Ramos (cell line): Measurements from ENCODE around the gene MRPL38.
"Not testable (repeated sequence)": the region's sequence is repeated elsewhere in the genome, so short reads cannot be mapped to it uniquely, and the experiment has no call there.

Experiments used
- in situ Hi-C: fragments of 300-500 bp; cut with MboI; formaldehyde crosslinking; loops from one replicate; pipeline ENCODE4 v1.14.3; 2022; ENCODE audit warnings: low sequenced_read_pairs; ENCODE audit not compliant: unreplicated experiment

Gene MRPL38

DNA sequence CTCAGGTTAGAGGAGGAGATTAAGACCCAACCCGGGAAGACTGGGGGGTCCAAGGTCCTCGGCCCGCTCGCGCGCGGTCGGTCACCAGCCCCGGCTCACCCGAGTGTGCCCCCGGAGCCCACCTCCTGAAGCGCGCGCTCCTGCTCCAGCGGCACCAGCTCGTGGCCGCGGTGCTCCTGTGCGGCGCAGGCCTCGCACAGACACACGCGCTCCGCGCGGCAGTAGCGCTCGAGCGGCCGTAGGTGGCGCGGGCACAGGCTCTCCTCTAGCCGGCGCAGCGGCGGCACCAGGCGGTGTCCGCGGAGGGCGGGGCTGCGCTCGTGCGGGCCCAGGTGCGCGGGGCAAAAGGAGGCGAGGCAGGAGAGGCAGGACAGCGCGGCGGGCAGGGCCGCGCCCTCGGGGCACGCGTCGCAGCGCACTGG, 26.9 kb downstream of the MRPL38 start:
- in situ Hi-C loops, result no loop called here

GRCh38 chr17:75876938-75877751, 27.5 kb downstream of the MRPL38 start:
- in situ Hi-C loops, result no loop called here

DNA sequence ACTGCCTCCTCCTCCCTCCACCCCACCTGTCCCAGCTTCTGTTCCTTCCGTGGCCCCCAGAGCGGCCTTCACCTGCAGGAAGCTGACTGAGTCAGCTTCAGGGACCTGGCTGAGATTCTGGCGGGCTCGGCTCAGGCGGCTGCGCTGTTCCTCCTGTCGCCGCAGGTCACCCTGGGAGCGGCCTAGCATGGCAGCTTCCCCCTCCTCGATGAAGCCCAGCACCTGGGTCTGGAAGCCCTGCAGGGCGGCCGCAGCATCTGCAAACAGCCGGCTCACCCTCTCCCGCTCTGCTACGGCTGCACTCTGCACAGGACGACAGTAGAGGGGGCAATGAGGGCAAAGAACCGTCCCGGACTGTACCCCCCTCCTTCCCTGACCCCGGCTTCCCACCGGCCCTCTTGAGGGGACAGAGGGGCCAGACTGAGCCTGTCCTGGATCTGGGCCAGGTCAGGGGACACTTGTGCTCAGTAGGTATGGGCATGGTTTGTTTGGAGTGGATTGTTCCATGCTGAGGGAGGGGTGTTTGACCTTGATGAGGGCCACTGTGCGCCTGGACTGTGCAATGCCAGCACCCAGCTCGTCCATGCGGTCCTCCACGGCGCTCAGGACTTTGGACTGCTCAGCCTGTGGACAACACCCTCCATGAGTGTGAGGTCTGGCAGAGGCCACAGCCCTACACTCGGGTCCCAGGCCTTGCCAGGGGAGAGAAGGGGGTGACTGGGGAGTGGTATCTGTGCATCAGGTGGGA, 28.3 kb downstream of the MRPL38 start:
- in situ Hi-C loops, result no loop called here

DNA sequence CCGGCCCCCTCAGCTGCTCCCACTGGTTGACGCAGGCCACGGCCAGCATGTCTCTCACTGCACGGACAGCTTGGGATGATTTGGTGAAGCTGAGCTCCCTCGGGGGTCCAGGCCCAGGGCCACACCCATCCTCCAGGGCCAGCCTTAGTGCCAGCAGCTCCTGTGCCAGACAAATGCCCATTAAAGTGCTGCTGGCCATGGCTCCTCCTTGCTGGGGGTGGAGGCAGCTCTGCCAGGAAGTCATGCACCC, 28.8 kb downstream of the MRPL38 start:
- in situ Hi-C loops, result no loop called here

GRCh38 chr17:75875182-75875939, 29.3 kb downstream of the MRPL38 start:
- in situ Hi-C loops, result no loop called here

- in situ Hi-C loops, result no loop called here
Measured at GRCh38 chr17:75874323-75875181, 30.1 kb downstream of the MRPL38 start.

DNA sequence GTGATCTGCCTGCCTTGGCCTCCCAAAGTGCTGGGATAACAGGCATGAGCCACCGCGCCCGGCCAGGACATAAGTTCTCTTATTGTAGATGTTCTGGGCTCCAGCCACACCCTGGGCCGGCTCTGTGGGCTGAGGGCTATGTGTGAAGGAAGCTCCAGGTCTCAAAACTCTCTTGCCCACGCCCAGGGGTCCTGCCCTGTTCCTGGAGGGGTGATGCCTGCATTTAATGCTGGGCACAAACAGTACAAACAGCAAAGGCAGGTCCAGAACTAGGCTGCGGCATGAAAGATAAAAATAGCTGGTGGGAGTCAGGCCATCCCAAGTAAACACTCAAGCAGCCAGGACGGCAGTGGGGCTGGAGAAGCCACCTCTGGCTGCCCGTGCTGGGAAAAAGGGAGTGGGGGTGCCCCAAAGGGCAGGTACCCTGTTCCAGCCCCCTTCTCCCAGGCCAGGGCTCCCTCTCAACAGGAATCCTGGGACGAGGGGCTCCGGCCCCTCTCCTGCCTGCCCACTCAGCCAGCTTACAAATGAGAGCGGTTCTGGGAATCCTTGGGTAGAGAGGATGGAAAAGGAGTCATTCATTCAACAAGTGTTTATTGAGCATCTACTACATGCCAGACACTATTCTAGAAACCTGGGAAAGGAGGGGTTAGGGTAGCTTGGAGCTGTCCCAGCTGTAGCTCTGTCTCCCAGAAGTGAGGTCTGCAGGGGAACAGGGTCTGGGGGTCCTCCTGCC, 30.9 kb downstream of the MRPL38 start:
- in situ Hi-C loops, result no loop called here

DNA sequence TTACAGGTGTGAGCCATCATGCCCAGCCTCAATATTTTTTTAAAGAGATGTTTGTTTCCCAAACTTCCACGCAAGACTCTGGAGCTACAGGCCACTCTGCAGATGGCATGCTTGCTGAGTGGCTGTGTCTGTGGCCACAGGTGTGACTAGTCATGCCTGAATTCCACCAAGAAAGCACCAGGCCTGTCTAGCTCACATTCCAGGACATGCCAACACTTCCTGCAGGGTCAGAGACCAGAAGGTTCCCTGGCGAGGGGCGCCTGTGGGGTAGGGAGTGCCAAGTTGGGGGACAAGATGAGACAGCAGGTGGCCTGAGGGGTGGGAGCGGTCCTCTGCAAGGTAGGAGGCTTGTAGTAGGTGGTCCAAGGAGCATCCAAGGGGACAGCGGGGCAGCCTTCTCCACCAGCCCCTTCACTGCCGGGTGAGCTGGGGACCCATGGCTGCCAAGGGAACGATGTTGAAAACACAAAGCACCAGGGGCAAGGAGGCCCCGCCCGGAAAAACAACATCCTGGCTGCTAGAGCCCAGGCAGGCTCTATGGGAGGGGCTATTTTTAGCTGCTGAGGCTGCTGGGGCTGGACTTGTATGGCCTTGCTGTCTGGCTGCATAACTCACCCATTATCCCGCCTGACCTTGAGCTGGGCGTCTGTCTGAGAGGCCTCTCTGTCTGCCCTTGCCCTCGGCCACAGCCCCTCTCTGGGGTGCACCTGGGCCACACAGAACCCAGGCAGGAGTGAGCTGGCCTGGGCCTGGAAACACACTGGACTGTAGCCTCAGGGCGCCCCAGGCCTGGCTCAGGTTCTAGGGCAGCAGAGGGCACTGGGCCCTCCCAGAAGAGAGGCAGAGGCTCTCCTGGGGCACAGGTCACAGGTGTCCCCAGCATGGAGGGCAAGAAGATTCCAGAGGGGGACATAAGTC, 32.0 kb downstream of the MRPL38 start:
- in situ Hi-C loops, result no loop called here

- in situ Hi-C loops, result not testable (repeated sequence)
Measured at GRCh38 chr17:75870228-75870627, 34.5 kb downstream of the MRPL38 start.

DNA sequence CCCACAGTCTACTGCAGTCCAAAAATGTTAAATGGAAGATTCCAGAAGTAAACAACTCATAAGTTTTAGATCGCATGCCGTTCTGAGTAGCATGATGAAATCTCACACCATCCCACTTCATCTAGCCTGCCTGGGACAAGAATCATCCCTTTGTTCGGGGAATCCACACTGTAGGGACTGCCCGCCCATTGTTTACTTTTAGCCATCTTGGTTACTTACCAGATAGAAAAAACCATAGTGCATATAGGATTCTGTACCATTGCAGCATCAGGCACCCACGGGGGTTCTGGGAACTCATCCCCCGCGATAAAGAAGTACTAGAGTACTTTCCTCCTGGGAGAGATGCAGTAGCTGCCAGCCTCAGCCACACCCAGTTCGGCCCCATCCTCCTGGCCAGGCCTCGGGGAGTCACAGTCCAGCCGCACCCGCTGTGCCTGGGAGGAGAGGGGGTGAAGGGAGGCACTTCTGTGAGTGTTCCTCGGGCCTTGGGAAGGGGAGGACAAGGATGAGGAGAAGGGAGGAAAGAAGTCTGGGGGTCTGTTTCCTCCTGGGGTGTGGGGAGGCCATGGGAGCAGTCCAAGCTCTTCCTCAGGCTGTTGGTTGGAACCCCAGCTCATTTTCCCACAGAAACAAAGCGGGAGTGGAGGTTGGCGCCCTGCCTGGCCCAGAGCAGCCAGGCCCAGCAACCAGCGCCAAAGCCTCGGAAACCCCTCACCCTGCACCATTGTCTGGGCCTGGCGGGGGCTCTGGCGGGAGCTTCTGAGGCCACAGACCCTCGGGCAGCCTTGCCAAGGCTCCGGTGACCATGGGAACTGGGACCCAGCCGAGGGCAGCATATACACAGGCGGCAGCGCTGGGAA, 35.2 kb downstream of the MRPL38 start:
- in situ Hi-C loops, result no loop called here

- in situ Hi-C loops, result not testable (repeated sequence)
Measured at GRCh38 chr17:75868730-75869281, 35.9 kb downstream of the MRPL38 start.

DNA sequence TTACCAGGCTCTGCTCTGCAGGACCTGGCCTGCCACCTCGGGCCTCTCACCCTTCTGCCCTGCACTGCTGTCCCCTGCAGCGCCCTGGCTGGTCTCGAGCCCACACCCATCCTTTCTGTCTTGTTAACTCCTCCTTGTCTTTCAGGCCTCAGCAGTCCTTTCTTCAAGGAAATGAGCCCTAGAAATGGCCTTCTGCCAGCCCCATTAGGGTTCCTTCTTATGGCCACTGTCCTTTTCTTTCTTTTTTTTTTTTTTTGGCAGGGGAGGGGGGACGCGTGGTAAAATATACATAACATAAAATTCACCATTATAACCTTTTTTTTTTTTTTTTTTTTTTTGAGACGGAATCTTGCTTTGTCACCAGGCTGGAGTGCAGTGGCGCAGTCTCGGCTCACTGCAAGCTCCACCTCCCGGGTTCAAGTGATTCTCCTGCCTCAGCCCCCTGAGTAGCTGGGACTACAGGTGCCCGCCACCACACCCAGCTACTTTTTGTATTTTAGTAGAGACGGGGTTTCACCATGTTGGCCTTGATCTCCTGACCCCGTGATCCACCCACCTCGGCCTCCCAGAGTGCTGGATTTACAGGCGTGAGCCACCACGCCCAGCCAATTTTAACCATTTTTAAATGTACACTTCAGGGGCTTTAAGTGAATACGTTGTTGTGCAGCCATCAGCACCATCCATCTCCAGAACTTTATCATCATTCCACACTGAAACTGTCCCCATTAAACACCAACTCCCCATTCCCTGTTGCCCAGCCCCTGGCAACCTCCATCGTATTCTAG, 39.1 kb downstream of the MRPL38 start:
- in situ Hi-C loops, result not testable (repeated sequence)

- in situ Hi-C loops, result not testable (repeated sequence)
Measured at GRCh38 chr17:75864887-75865286, 39.8 kb downstream of the MRPL38 start.

- in situ Hi-C loops, result no loop called here
Measured at GRCh38 chr17:75864448-75864871, 40.2 kb downstream of the MRPL38 start.

GRCh38 chr17:75861927-75862317, 42.8 kb downstream of the MRPL38 start:
- in situ Hi-C loops, result no loop called here

GRCh38 chr17:75859358-75859757, 45.3 kb downstream of the MRPL38 start:
- in situ Hi-C loops, result not testable (repeated sequence)
